Measurements from ENCODE around the gene DLG1.

Gene DLG1

GRCh38 chr3:197178998-197179397, 119.4 kb downstream of the DLG1 start:
- CTCF ChIA-PET = interaction anchor here (1.1 to 2.1 kb wide), 5 partner anchors 8 to 342 kb away, joined by 4 to 6 read pairs (median 4); partner anchors contain the start of gene MELTF
- TF ChIP-seq CTCF (IDR thresholded peaks at IDR 0.05; ENCODE audit: control extremely low read depth, extremely low read depth, low read depth, missing control alignments) = no peak
- POLR2A ChIA-PET = no interaction called here
- no peak for DNase-seq (ENCODE audit: extremely low spot score)

- ChIA-PET POLR2A (no interaction called here), CTCF (interaction anchor here (1.3 kb wide), 1 partner anchor 15 kb away, joined by 3 read pairs; no protein-coding TSS in a partner anchor)
- TF ChIP-seq CTCF (IDR thresholded peaks at IDR 0.05; ENCODE audit: control extremely low read depth, extremely low read depth, low read depth, missing control alignments) = no peak
- no peak for DNase-seq (ENCODE audit: extremely low spot score)
Observed at GRCh38 chr3:197175503-197175902, 122.9 kb downstream of the DLG1 start.

GRCh38 chr3:197174927-197175326, 123.5 kb downstream of the DLG1 start:
- ChIA-PET CTCF (interaction anchor here (0.7 to 1.3 kb wide), 2 partner anchors 11 to 15 kb away, joined by 3 read pairs; no protein-coding TSS in a partner anchor), POLR2A (no interaction called here)
- no peak for TF ChIP-seq CTCF (IDR thresholded peaks at IDR 0.05; ENCODE audit: control extremely low read depth, extremely low read depth, low read depth, missing control alignments)
- DNase-seq (ENCODE audit: extremely low spot score) = no peak

GRCh38 chr3:197173620-197174019, 124.8 kb downstream of the DLG1 start:
- DNase-seq (ENCODE audit: extremely low spot score) = no peak
- no peak for TF ChIP-seq CTCF (IDR thresholded peaks at IDR 0.05; ENCODE audit: control extremely low read depth, extremely low read depth, low read depth, missing control alignments)
- CTCF ChIA-PET = no interaction called here
- POLR2A ChIA-PET = no interaction called here

GRCh38 chr3:197171481-197172067, 126.8 kb downstream of the DLG1 start:
- POLR2A ChIA-PET = no interaction called here
- no peak for DNase-seq (ENCODE audit: extremely low spot score)
- CTCF ChIA-PET = interaction anchor here (1.8 kb wide), 1 partner anchor 12 kb away, joined by 5 read pairs; no protein-coding TSS in a partner anchor
- TF ChIP-seq CTCF (IDR thresholded peaks at IDR 0.05; ENCODE audit: control extremely low read depth, extremely low read depth, low read depth, missing control alignments) = no peak

GRCh38 chr3:197169028-197169427, 129.4 kb downstream of the DLG1 start:
- no peak for TF ChIP-seq CTCF (IDR thresholded peaks at IDR 0.05; ENCODE audit: control extremely low read depth, extremely low read depth, low read depth, missing control alignments)
- DNase-seq (ENCODE audit: extremely low spot score) = no peak
- CTCF ChIA-PET = interaction anchor here (1.0 to 1.6 kb wide), 4 partner anchors 10 to 25 kb away, joined by 3 to 4 read pairs (median 4); no protein-coding TSS in a partner anchor
- POLR2A ChIA-PET = no interaction called here

Data from GM10248 (cell line).